K562 (cell line): ENCODE results near the gene UBXN11. TPM values are rescaled to one million over a fixed set of nuclear protein-coding genes. Genes with fewer than 3 reads are reported as not detected.
A peak's percentile ranks its signal among the peaks of the same experiment; 100 is the strongest.

Experiments used
- ATF6 ChIP-seq: sonication (generic); formaldehyde crosslinking; IDR thresholded peaks from 2 replicates; pipeline ENCODE4 v1.4.0; 2020; ENCODE audit warnings: mild to moderate bottlenecking, missing genetic modification reagents
- BCL6 ChIP-seq: fragments of 250-450 bp; sonication (Bioruptor Pico); IDR thresholded peaks from 2 replicates; pipeline ENCODE4 v1.4.0; 2020
- FOXA1 ChIP-seq: fragments of 450-650 bp; IDR thresholded peaks from 2 replicates; pipeline ENCODE4 v1.6.1; 2016; ENCODE audit warnings: mild to moderate bottlenecking, borderline replicate concordance
- GABPB1 ChIP-seq: sonication (generic); formaldehyde crosslinking; IDR thresholded peaks from 2 replicates; pipeline ENCODE4 v1.8.0; 2022; ENCODE audit warnings: mild to moderate bottlenecking, missing genetic modification reagents
- HCFC1 ChIP-seq: IDR thresholded peaks from 2 replicates; pipeline ENCODE4 v1.6.1; 2012; ENCODE audit warnings: low read depth, low read length, improper control_type of control experiment
- MYNN ChIP-seq, 2 experiments: sonication (generic); formaldehyde crosslinking in 1 of 2; IDR thresholded peaks; 2 replicates each; pipeline versions ENCODE4 v1.5.0 to v1.6.1; 2016 to 2020; ENCODE audit warnings: antibody characterized with exemption in 1 of 2, missing genetic modification reagents in 1 of 2
- NCOA1 ChIP-seq: fragments of 450-650 bp; IDR thresholded peaks from 2 replicates; pipeline ENCODE4 v1.6.1; 2016; ENCODE audit warnings: low read depth
- NCOA6 ChIP-seq: fragments of 450-650 bp; IDR thresholded peaks from 2 replicates; pipeline ENCODE4 v1.6.1; 2017; ENCODE audit warnings: mild to moderate bottlenecking
- PCBP2 ChIP-seq: fragments of 200-400 bp; formaldehyde crosslinking; IDR thresholded peaks from 2 replicates; pipeline ENCODE4 v1.6.1; 2018; ENCODE audit warnings: low read length, low read depth, mild to moderate bottlenecking, moderate library complexity; ENCODE audit not compliant: poor library complexity, severe bottlenecking
- POLR2AphosphoS2 ChIP-seq: IDR thresholded peaks from 2 replicates; pipeline ENCODE4 v1.6.1; 2012; ENCODE audit warnings: low read length, improper control_type of control experiment
- POLR2G ChIP-seq: fragments of 200-400 bp; formaldehyde crosslinking; IDR thresholded peaks from 2 replicates; pipeline ENCODE4 v1.6.1; 2017; ENCODE audit warnings: low read depth, mild to moderate bottlenecking, antibody characterized with exemption, low read length, moderate library complexity
- SNIP1 ChIP-seq: fragments of 450-650 bp; IDR thresholded peaks from 2 replicates; pipeline ENCODE4 v1.7.1; 2017; ENCODE audit warnings: low read depth, mild to moderate bottlenecking
- SP1 ChIP-seq: sonication (generic); formaldehyde crosslinking; IDR thresholded peaks from 2 replicates; pipeline ENCODE4 v1.8.1; 2022; ENCODE audit warnings: mild to moderate bottlenecking, missing genetic modification reagents
- STAT5A ChIP-seq: IDR thresholded peaks from 2 replicates; pipeline ENCODE4 v1.6.1; 2012; ENCODE audit warnings: low read length, inconsistent platforms, borderline replicate concordance
- SUPT5H ChIP-seq: fragments of 450-650 bp; IDR thresholded peaks from 2 replicates; pipeline ENCODE4 v1.6.1; 2016
- TSC22D4 ChIP-seq: fragments of 450-650 bp; IDR thresholded peaks from 2 replicates; pipeline ENCODE4 v1.6.1; 2016; ENCODE audit warnings: missing genetic modification characterization, missing biosample characterization, control low read depth
- ZNF121 ChIP-seq: sonication (generic); formaldehyde crosslinking; conservative IDR thresholded peaks from 2 replicates; pipeline ENCODE4 v1.8.0; 2022; ENCODE audit warnings: missing genetic modification reagents
- ZNF134 ChIP-seq: fragments of 250-450 bp; sonication (Bioruptor Pico); conservative IDR thresholded peaks from 2 replicates; pipeline ENCODE4 v1.4.0; 2020
- ZNF3 ChIP-seq: fragments of 250-450 bp; sonication (Bioruptor Pico); IDR thresholded peaks from 2 replicates; pipeline ENCODE4 v1.5.0; 2021; ENCODE audit warnings: mild to moderate bottlenecking, moderate library complexity
- ZNF384 ChIP-seq: IDR thresholded peaks from 2 replicates; pipeline ENCODE4 v1.6.1; 2012; ENCODE audit warnings: low read depth, low read length, improper control_type of control experiment
- ZNF398 ChIP-seq: fragments of 250-450 bp; sonication (Bioruptor Pico); IDR thresholded peaks from 2 replicates; pipeline ENCODE4 v1.8.0; 2021; ENCODE audit warnings: moderate library complexity, mild to moderate bottlenecking, inconsistent platforms
- polyA plus RNA-seq, 8 experiments: library from polyadenylated mRNA; depleted of rRNA in 4 of 8; stranded (reverse) in 5 of 8; unstranded in 3 of 8; fragments of >200 nt; fragmentation: Nextera tagmentation in 2 of 8; fragmentation: Illumina TruSeq in 1 of 8; extraction: Ambion mirVana in 2 of 8; extraction: Trizol in 1 of 8; gene quantifications; 2 replicates each; pipeline versions ENCODE4 v1.2.1 to v1.2.3, GENCODE V29; 2011 to 2014; ENCODE audit warnings: inconsistent platforms in 1 of 8, missing spikeins in 1 of 8
- total RNA-seq, 7 experiments: library from RNA; depleted of rRNA in 6 of 7; stranded (reverse); fragments of >200 nt in 6 of 7; fragmentation: Illumina TruSeq in 2 of 7; extraction: Trizol in 2 of 7; gene quantifications; 2 replicates each; pipeline versions ENCODE4 v1.2.1 to v1.2.3, GENCODE V29; 2011 to 2021; ENCODE audit warnings: low replicate concordance in 1 of 7
- TF ChIP-seq, protein P1 (sequence below): sonication (generic); formaldehyde crosslinking; IDR thresholded peaks from 2 replicates; pipeline ENCODE4 v1.8.0; 2022; ENCODE audit warnings: mild to moderate bottlenecking, missing genetic modification reagents

UBXN11 gene
- total and polyA plus RNA-seq, 9 of the 15 experiments (the other 6 are each of a cell fraction or from before 2014, with no cell fraction given): 0.48 to 34.3 (median 11.3) TPM

- TF ChIP-seq, protein P1, sequence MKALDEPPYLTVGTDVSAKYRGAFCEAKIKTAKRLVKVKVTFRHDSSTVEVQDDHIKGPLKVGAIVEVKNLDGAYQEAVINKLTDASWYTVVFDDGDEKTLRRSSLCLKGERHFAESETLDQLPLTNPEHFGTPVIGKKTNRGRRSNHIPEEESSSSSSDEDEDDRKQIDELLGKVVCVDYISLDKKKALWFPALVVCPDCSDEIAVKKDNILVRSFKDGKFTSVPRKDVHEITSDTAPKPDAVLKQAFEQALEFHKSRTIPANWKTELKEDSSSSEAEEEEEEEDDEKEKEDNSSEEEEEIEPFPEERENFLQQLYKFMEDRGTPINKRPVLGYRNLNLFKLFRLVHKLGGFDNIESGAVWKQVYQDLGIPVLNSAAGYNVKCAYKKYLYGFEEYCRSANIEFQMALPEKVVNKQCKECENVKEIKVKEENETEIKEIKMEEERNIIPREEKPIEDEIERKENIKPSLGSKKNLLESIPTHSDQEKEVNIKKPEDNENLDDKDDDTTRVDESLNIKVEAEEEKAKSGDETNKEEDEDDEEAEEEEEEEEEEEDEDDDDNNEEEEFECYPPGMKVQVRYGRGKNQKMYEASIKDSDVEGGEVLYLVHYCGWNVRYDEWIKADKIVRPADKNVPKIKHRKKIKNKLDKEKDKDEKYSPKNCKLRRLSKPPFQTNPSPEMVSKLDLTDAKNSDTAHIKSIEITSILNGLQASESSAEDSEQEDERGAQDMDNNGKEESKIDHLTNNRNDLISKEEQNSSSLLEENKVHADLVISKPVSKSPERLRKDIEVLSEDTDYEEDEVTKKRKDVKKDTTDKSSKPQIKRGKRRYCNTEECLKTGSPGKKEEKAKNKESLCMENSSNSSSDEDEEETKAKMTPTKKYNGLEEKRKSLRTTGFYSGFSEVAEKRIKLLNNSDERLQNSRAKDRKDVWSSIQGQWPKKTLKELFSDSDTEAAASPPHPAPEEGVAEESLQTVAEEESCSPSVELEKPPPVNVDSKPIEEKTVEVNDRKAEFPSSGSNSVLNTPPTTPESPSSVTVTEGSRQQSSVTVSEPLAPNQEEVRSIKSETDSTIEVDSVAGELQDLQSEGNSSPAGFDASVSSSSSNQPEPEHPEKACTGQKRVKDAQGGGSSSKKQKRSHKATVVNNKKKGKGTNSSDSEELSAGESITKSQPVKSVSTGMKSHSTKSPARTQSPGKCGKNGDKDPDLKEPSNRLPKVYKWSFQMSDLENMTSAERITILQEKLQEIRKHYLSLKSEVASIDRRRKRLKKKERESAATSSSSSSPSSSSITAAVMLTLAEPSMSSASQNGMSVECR (CRISPR knock-in tag): no peak; the same call in none of the 2 replicates
- TF ChIP-seq SNIP1 (no peak), NCOA6 (no peak), POLR2G (no peak), SUPT5H (no peak), TSC22D4 (tag) (no peak), NCOA1 (peak; percentile 10; the same call in 1 of the 2 replicates), ZNF134 (CRISPR knock-in tag) (no peak), SP1 (peak; percentile 82), ATF6 (CRISPR knock-in tag) (no peak), POLR2AphosphoS2 (no peak), ZNF384 (peak; percentile 51), BCL6 (CRISPR knock-in tag) (no peak), FOXA1 (no peak), PCBP2 (no peak), STAT5A (no peak), GABPB1 (no peak), HCFC1 (no peak), ZNF121 (CRISPR knock-in tag) (no peak), MYNN (IDR thresholded peaks at IDR 0.05) (peak; percentile 65; the same call in 1 of the 2 replicates), MYNN (CRISPR knock-in tag; IDR thresholded peaks at IDR 0.05) (no peak), ZNF398 (no peak), ZNF3 (CRISPR knock-in tag) (no peak)
- TF ChIP-seq, all 486 proteins: peak for 78
Observed at GRCh38 chr1:26321315-26322041, 15.0 kb upstream of the UBXN11 start (continued).
